GM12801 (cell line): Measurements from ENCODE around the gene FZD10.

Experiments used
- TF ChIP-seq, protein P1 (sequence below): IDR thresholded peaks from one replicate; pipeline ENCODE4 v1.5.1; 2011; ENCODE audit warnings: control low read depth; ENCODE audit not compliant: insufficient read length; ENCODE audit errors: extremely low read depth

The FZD10 gene

GRCh38 chr12:130127532-130127911, 34.7 kb upstream of the FZD10 start:
- TF ChIP-seq, protein P1, sequence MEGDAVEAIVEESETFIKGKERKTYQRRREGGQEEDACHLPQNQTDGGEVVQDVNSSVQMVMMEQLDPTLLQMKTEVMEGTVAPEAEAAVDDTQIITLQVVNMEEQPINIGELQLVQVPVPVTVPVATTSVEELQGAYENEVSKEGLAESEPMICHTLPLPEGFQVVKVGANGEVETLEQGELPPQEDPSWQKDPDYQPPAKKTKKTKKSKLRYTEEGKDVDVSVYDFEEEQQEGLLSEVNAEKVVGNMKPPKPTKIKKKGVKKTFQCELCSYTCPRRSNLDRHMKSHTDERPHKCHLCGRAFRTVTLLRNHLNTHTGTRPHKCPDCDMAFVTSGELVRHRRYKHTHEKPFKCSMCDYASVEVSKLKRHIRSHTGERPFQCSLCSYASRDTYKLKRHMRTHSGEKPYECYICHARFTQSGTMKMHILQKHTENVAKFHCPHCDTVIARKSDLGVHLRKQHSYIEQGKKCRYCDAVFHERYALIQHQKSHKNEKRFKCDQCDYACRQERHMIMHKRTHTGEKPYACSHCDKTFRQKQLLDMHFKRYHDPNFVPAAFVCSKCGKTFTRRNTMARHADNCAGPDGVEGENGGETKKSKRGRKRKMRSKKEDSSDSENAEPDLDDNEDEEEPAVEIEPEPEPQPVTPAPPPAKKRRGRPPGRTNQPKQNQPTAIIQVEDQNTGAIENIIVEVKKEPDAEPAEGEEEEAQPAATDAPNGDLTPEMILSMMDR = no peak

GRCh38 chr12:130127912-130128789, 34.1 kb upstream of the FZD10 start:
- TF ChIP-seq, protein P1 = no peak

- TF ChIP-seq, protein P1 = no peak
These were observed 33.2 kb upstream of the FZD10 start for GRCh38 chr12:130128790-130129735.

- TF ChIP-seq, protein P1 = no peak
These were observed 31.9 kb upstream of the FZD10 start for GRCh38 chr12:130130346-130130745.

DNA sequence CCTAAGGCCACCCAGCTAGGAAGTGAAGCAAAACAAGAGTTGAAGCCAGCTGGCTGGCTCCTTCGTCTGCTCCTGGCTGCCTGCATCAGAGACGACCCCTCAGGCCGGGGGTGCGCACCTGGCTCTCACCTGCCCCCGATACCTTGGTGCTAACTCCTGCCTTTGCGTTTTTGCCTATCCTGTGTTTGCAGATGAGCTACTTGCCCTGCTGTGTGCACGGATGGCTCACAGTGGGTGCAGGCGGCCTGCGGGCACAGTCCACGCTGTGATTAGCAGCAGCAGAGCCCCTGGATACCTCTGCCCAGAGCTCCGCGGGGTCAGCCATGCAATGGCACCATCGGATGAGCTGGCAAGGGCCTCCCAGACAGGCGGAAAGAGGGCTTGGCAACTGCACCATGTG, 31.2 kb upstream of the FZD10 start:
- TF ChIP-seq, protein P1 = no peak

DNA sequence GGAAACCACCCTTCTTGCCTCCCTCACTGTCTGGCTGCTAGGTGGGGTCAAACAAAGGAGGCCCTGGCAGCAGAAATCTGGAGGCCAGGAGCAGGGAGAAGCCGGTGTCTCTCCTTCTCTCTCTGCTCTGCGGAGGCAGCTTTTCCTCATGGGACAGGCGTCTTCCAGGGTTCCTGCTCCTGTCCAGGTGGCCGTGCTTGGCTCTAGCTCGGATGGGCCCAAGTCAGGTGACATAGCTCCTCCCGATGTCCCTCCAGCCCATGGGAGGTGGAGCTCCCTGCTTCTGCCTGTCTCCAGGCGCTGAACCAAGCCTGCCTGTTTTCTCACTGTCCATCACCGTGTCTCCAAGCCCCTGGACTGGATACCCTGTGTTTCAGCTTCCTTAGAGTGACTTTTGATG, 30.5 kb upstream of the FZD10 start:
- TF ChIP-seq, protein P1 = no peak

- TF ChIP-seq, protein P1 = no peak
These were observed 29.3 kb upstream of the FZD10 start for GRCh38 chr12:130132831-130133511.
